ENCODE measurements around the gene RIN2.

Gene RIN2

GRCh38 chr20:19767070-19767469 lies 9.0 kb downstream of the RIN2 start:
- DNase-seq: no peak

GRCh38 chr20:19768325-19768842 lies 10.3 kb downstream of the RIN2 start:
- no peak for DNase-seq

GRCh38 chr20:19769507-19769906 lies 11.4 kb downstream of the RIN2 start:
- DNase-seq: no peak

- DNase-seq: no peak
Measured at GRCh38 chr20:19770375-19770774, 12.3 kb downstream of the RIN2 start.

- no peak for DNase-seq
Measured at GRCh38 chr20:19771031-19771430, 13.0 kb downstream of the RIN2 start.

GRCh38 chr20:19773471-19773870 lies 15.4 kb downstream of the RIN2 start:
- DNase-seq: no peak

- no peak for DNase-seq
Measured at GRCh38 chr20:19774135-19774933, 16.3 kb downstream of the RIN2 start.

- DNase-seq: no peak
Measured at GRCh38 chr20:19775353-19776253, 17.5 kb downstream of the RIN2 start.

- DNase-seq: no peak
Measured at GRCh38 chr20:19777315-19777714, 19.3 kb downstream of the RIN2 start.

GRCh38 chr20:19777981-19778380 lies 19.9 kb downstream of the RIN2 start:
- DNase-seq: no peak

- no peak for DNase-seq
Measured at GRCh38 chr20:19778404-19778803, 20.3 kb downstream of the RIN2 start.

- peak; percentile 11 for DNase-seq
Measured at GRCh38 chr20:19779634-19780033, 21.6 kb downstream of the RIN2 start.

GRCh38 chr20:19780261-19780660 lies 22.2 kb downstream of the RIN2 start:
- no peak for DNase-seq

- DNase-seq: no peak
Measured at GRCh38 chr20:19781235-19781634, 23.2 kb downstream of the RIN2 start.

- no peak for DNase-seq
Measured at GRCh38 chr20:19782669-19783068, 24.6 kb downstream of the RIN2 start.

- DNase-seq: no peak
Measured at GRCh38 chr20:19783966-19784401, 25.9 kb downstream of the RIN2 start.

GRCh38 chr20:19784511-19785172 lies 26.6 kb downstream of the RIN2 start:
- DNase-seq: peak; percentile 58

- no peak for DNase-seq
Measured at GRCh38 chr20:19785173-19785982, 27.3 kb downstream of the RIN2 start.

- no peak for DNase-seq
Measured at GRCh38 chr20:19785983-19786285, 27.9 kb downstream of the RIN2 start.

GRCh38 chr20:19786311-19786710 lies 28.3 kb downstream of the RIN2 start:
- no peak for DNase-seq

- no peak for DNase-seq
Measured at GRCh38 chr20:19787366-19787765, 29.3 kb downstream of the RIN2 start.

GRCh38 chr20:19789009-19789408 lies 31.0 kb downstream of the RIN2 start:
- no peak for DNase-seq

Measured in activated CD4-positive, alpha-beta T cell treated with anti-CD3 and anti-CD28 coated beads, Interleukin-2, amount 50 U/mL, for 16 hours (primary cell).